KMS-11 (cell line): ENCODE measurements around the gene SLC35A5.
A peak's percentile ranks its signal among the peaks of the same experiment; 100 is the strongest.
"Not testable (repeated sequence)": the region's sequence is repeated elsewhere in the genome, so short reads cannot be mapped to it uniquely, and the experiment has no call there.

ENCODE experiments used
- H2AFZ ChIP-seq: fragments of 200-600 bp; sonication (generic); 2 replicates; pipeline ENCODE4 v1.6.1; 2016; ENCODE audit warnings: antibody characterized with exemption, mixed run types, low read depth
- H3K27ac ChIP-seq: fragments of 200-600 bp; sonication (generic); 2 replicates; pipeline ENCODE4 v1.6.1; 2016; ENCODE audit warnings: mild to moderate bottlenecking, mixed run types
- H3K27me3 ChIP-seq: fragments of 200-600 bp; sonication (generic); 2 replicates; pipeline ENCODE4 v1.6.1; 2017; ENCODE audit warnings: mild to moderate bottlenecking, low read depth, mixed run types, moderate library complexity; ENCODE audit not compliant: insufficient read depth
- H3K36me3 ChIP-seq: fragments of 200-600 bp; sonication (generic); 2 replicates; pipeline ENCODE4 v1.6.1; 2017; ENCODE audit warnings: mild to moderate bottlenecking, mixed run types; ENCODE audit not compliant: insufficient read depth
- H3K4me1 ChIP-seq: fragments of 200-600 bp; sonication (generic); 2 replicates; pipeline ENCODE4 v1.6.1; 2016; ENCODE audit warnings: mild to moderate bottlenecking, low read depth, mixed run types; ENCODE audit not compliant: poor library complexity, severe bottlenecking
- H3K4me2 ChIP-seq: fragments of 200-600 bp; sonication (generic); 2 replicates; pipeline ENCODE4 v1.7.0; 2016; ENCODE audit warnings: mild to moderate bottlenecking, mixed run types
- H3K4me3 ChIP-seq: fragments of 200-600 bp; sonication (generic); IDR thresholded peaks from 2 replicates; pipeline ENCODE4 v1.6.1; 2017; ENCODE audit warnings: low read depth, low read length, mixed read lengths; ENCODE audit not compliant: insufficient read depth
- H3K79me2 ChIP-seq: fragments of 200-600 bp; sonication (generic); 2 replicates; pipeline ENCODE4 v1.6.1; 2016; ENCODE audit warnings: low read depth, mixed run types; ENCODE audit not compliant: insufficient read depth
- H3K9ac ChIP-seq: fragments of 200-600 bp; sonication (generic); 2 replicates; pipeline ENCODE4 v1.6.1; 2016; ENCODE audit warnings: mild to moderate bottlenecking, mixed run types
- H4K20me1 ChIP-seq: fragments of 200-600 bp; sonication (generic); 2 replicates; pipeline ENCODE4 v1.6.1; 2016; ENCODE audit warnings: mild to moderate bottlenecking, mixed run types; ENCODE audit not compliant: insufficient read depth
- CTCF ChIP-seq: fragments of 200-600 bp; sonication (generic); conservative IDR thresholded peaks from 2 replicates; pipeline ENCODE4 v1.6.1; 2017; ENCODE audit warnings: low read depth, mild to moderate bottlenecking, antibody characterized with exemption, low read length, moderate library complexity, mixed read lengths

Gene SLC35A5

DNA sequence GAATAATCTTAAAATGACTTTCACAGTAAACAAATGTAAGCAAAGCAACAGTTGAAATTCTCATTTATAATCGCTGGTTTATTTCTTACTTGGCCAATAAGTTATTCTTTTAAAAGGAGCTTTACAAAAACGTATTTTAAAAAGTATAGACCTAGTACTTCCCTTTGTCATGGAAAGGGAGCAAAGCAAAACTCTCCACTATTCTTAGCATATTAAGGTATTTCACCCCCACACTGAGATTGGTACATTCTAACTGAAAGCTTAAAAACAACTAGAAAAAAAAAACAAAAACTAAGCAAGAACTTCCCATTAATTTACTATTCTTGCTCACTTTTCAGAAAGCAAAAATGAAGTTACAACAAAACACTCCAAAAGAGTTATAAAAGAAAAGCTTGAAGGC is 1.5 kb upstream of the SLC35A5 start:
- peak overlapping the region; percentile 76 for H3K9ac ChIP-seq
- H3K79me2 ChIP-seq = peaks cover 55% of the 10 kb centered on the region
- H3K27me3 ChIP-seq = no peaks in the 10 kb centered on the region
- peak overlapping the region; percentile 3 for H3K4me3 ChIP-seq
- peak overlapping the region; percentile 79; the same call in 1 of the 2 replicates for H3K27ac ChIP-seq
- no peak for TF ChIP-seq CTCF
- H3K36me3 ChIP-seq = no peaks in the 10 kb centered on the region; the same call in 1 of the 2 replicates
- no peaks in the 10 kb centered on the region for H4K20me1 ChIP-seq
- peaks cover 38% of the 10 kb centered on the region for H3K4me1 ChIP-seq
- H3K4me2 ChIP-seq = peak overlapping the region; percentile 84
- H2AFZ ChIP-seq = peak overlapping the region; percentile 83; the same call in 1 of the 2 replicates

DNA sequence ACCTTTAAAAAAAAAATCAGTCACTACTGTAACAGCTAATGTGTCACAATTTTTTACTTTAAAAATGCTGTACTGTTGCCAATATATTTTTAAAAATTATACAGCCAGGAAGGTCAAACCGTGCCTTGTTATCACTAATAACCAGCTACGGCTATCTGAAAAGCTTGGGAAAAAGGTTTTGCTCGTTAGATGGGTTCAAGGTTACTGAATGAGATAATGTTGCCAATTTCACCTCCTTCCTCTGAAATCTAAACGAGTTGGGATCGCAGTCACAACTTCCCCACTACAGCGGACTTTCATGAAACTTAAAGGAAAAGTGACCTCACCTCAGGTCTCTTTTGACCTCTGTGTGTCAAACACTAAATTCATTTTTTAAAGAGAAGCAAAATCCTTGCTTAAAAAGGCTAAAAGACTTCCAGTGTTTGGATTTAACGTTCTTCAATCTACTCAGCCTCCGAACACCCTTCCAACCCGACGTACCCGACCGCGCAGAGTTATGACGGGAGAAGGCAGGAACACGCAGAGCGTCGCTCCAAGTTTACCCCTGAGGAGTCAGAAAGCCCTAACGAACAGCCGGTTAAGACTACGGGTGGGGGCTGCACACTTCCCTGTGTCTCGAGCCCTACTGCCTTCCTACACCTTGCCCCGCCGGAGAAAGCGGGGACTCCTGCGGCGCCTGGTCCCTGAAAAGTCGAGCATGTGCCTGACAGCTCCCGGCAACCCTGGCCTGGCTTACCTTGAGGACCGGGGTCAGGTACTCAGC is 943 bp upstream of the SLC35A5 start:
- H4K20me1 ChIP-seq = no peaks in the 10 kb centered on the region
- no peaks in the 10 kb centered on the region; the same call in 1 of the 2 replicates for H3K36me3 ChIP-seq
- peak overlapping the region; percentile 76 for H3K9ac ChIP-seq
- TF ChIP-seq CTCF = no peak
- H3K4me2 ChIP-seq = peak overlapping the region; percentile 84
- peaks cover 49% of the 10 kb centered on the region for H3K79me2 ChIP-seq
- H2AFZ ChIP-seq = peak overlapping the region; percentile 83
- H3K27ac ChIP-seq = peak overlapping the region; percentile 79
- peak overlapping the region; percentile 3 for H3K4me3 ChIP-seq
- peaks cover 38% of the 10 kb centered on the region for H3K4me1 ChIP-seq
- no peaks in the 10 kb centered on the region for H3K27me3 ChIP-seq

DNA sequence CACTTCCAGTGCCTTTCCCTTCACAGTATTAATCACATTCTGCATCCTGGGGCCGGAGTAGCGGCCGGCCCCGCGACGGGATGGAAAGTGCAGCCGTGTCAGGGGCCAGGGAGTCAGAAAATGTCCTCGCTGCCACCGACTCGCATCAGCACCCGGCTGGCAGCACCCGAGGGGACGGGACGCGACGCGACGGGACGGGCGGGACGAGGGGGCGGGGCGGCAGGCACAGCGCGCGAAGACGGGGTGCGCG is 436 bp upstream of the SLC35A5 start:
- Histone ChIP-seq H3K9ac (peak overlapping the region; percentile 76), H3K27ac (peak overlapping the region; percentile 79), H3K4me3 (no peak overlapping the region), H3K79me2 (peaks cover 46% of the 10 kb centered on the region), H3K4me2 (peak overlapping the region; percentile 84), H3K4me1 (peaks cover 38% of the 10 kb centered on the region), H3K36me3 (no peaks in the 10 kb centered on the region; the same call in 1 of the 2 replicates), H3K27me3 (no peaks in the 10 kb centered on the region), H2AFZ (peak overlapping the region; percentile 83), H4K20me1 (no peaks in the 10 kb centered on the region)
- no peak for TF ChIP-seq CTCF

- H3K27ac ChIP-seq, H3K4me2 ChIP-seq, H3K9ac ChIP-seq, H3K36me3 ChIP-seq, H3K4me3 ChIP-seq, H2AFZ ChIP-seq, H3K27me3 ChIP-seq, H4K20me1 ChIP-seq: not testable (repeated sequence)
- peaks cover 19% of the 10 kb centered on the region for H3K4me1 ChIP-seq
- H3K79me2 ChIP-seq = peaks cover 20% of the 10 kb centered on the region
Measured at GRCh38 chr3:112564247-112564939, 2.5 kb downstream of the SLC35A5 start.

DNA sequence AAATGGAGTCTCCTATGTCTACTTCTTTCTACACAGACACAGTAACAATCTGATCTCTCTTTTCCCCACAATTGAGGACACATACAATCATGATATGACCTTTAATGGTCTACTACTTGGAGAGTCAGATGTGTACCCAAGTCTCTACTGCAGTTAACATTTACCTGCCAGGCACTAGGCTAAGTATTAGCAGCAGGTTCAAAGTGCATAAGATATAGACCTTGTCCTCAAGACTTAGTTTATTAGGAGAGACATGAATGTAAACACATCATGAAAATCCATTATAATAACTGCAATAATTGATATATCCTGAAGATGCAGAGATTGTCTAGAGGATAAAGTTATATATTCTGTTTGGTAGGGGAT is 3.1 kb downstream of the SLC35A5 start:
- H3K4me3 ChIP-seq = no peak overlapping the region
- no peak for TF ChIP-seq CTCF
- H2AFZ ChIP-seq = no peak overlapping the region
- peaks cover 14% of the 10 kb centered on the region for H3K4me1 ChIP-seq
- peaks cover 15% of the 10 kb centered on the region for H3K79me2 ChIP-seq
- no peak overlapping the region for H3K4me2 ChIP-seq
- H3K36me3 ChIP-seq = no peaks in the 10 kb centered on the region
- no peak overlapping the region for H3K27ac ChIP-seq
- no peaks in the 10 kb centered on the region for H3K27me3 ChIP-seq
- no peak overlapping the region for H3K9ac ChIP-seq
- H4K20me1 ChIP-seq = no peaks in the 10 kb centered on the region
